ENCODE data around the gene NLGN4X. TPM values are rescaled to one million over a fixed set of nuclear protein-coding genes. Genes with fewer than 3 reads are reported as not detected.

Gene NLGN4X
- 8.9 TPM for polyA plus RNA-seq (2013, experiment 1 of 2)
- 8.7 TPM for polyA plus RNA-seq (2013, experiment 2 of 2)

DNA sequence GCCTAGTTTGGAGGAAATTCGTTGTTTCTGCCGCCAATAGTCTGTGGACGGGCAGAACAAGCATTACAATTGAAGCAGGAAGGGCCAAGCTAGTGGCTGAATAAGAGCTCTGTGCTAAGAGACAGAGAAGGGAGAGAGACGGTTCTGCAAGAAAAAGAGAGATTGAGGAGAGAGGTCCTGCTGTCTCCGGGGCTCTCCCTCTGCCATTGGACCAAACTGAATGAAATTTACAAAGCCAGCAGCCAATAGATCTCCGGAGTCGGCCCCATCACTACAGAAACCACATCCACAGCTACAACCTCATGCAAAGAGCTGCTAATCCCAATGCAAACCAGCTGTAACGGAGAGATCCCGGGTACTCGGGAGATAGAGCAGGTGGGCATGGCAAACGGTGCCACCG lies at the start of gene NLGN4X:
TSS of gene NLGN4X (minus strand) at position 148 of the 400 bp plus-strand sequence. CDS start 77,401 bp downstream, outside the sequence.
- Histone ChIP-seq H3K9me3 (ENCODE audit: control insufficient read depth, low read length) (no peaks in the 10 kb centered on the region), H3K36me3 (ENCODE audit: control insufficient read depth, insufficient read depth, low read length) (no peaks in the 10 kb centered on the region), H3K4me3 (ENCODE audit: extremely low read depth, insufficient read depth, low read length, poor library complexity, severe bottlenecking) (peak within 1 kb of the TSS; percentile 56), H3K4me1 (ENCODE audit: control insufficient read depth, insufficient read depth, low read length, poor library complexity, severe bottlenecking) (peaks cover 7% of the 10 kb centered on the region), H3K27ac (ENCODE audit: low read depth, low read length, severe bottlenecking) (no peak within 1 kb of the TSS)
- WGBS, 2 experiments (ENCODE audit: insufficient coverage in 2 of 2): 0% methylated on average over 1 of the region's 12 CpGs; no CpG with 5 or more reads in 1 of the 2 experiments

DNA sequence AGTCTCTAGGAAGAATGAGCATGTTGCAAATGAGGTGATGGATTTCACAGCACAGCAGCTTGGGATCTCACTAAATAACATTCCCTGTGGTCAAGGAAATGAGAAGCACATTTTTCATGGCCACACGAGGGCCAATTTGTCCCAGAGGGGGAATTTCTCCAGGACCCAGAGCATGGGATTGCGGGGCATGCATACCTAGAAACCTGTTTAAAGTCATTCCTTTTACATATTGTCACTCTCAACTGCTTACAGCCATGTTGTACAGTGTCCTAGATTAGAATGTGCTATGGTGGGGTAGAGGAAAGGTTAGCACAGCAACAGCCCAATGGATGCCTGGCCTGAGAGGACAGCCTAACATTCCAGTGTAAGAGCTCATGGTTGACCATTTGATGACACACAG lies 37.4 kb upstream of the NLGN4X start:
- Histone ChIP-seq H3K36me3 (ENCODE audit: control insufficient read depth, insufficient read depth, low read length) (no peaks in the 10 kb centered on the region), H3K9me3 (ENCODE audit: control insufficient read depth, low read length) (no peaks in the 10 kb centered on the region), H3K4me3 (ENCODE audit: extremely low read depth, insufficient read depth, low read length, poor library complexity, severe bottlenecking) (no peak overlapping the region), H3K4me1 (ENCODE audit: control insufficient read depth, insufficient read depth, low read length, poor library complexity, severe bottlenecking) (no peaks in the 10 kb centered on the region), H3K27ac (ENCODE audit: low read depth, low read length, severe bottlenecking) (no peak overlapping the region)
- WGBS, 2 experiments (ENCODE audit: insufficient coverage in 2 of 2): 83% methylated on average over 1 of the region's 2 CpGs; no CpG with 5 or more reads in 1 of the 2 experiments

DNA sequence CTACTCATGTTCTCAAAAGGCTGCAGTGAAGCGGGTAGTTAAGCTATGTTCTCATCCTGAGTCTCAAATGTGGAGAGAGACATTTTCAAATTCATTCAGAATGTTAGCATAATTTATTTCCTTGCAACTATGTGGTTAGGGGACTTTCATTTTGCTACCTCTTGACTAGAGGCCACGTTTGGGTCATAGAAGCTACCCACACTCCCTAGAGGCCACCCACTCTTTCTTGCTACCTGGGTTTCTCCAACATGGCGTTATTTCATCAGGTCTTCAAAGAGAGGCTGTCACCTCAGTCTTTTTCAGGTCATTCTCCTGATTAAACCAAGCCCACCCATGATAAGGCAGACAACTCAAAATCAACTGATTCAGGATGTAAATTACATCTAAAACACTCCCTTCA lies 34.3 kb upstream of the NLGN4X start:
- no peaks in the 10 kb centered on the region for H3K9me3 ChIP-seq (ENCODE audit: control insufficient read depth, low read length)
- H3K4me3 ChIP-seq (ENCODE audit: extremely low read depth, insufficient read depth, low read length, poor library complexity, severe bottlenecking): no peak overlapping the region
- H3K27ac ChIP-seq (ENCODE audit: low read depth, low read length, severe bottlenecking): no peak overlapping the region
- H3K36me3 ChIP-seq (ENCODE audit: control insufficient read depth, insufficient read depth, low read length): no peaks in the 10 kb centered on the region
- 100% methylated on average over 1 of the region's 3 CpGs for WGBS, 2 experiments (ENCODE audit: insufficient coverage in 2 of 2)
- H3K4me1 ChIP-seq (ENCODE audit: control insufficient read depth, insufficient read depth, low read length, poor library complexity, severe bottlenecking): no peaks in the 10 kb centered on the region

DNA sequence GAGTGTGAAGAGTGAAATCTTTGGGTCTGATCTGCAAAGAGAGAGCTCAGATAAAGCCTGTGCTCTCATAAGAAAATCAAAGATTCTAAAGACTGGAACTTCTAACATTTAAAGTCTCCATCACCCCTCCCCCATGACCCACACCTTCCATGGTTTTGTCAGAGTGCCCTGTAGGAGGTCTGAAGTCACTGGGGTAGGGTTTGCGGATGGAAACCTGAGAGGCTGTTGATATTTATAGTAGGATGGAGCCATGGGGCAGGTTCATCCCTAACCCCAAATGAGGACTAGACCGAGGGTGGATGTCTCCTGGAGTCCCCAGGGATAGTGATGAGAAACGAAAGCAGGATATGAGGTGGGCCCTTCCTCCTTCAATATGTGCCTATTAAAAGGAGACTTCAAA lies 28.4 kb upstream of the NLGN4X start:
- Histone ChIP-seq H3K27ac (ENCODE audit: low read depth, low read length, severe bottlenecking) (no peak overlapping the region), H3K4me1 (ENCODE audit: control insufficient read depth, insufficient read depth, low read length, poor library complexity, severe bottlenecking) (no peaks in the 10 kb centered on the region), H3K36me3 (ENCODE audit: control insufficient read depth, insufficient read depth, low read length) (no peaks in the 10 kb centered on the region), H3K9me3 (ENCODE audit: control insufficient read depth, low read length) (no peaks in the 10 kb centered on the region), H3K4me3 (ENCODE audit: extremely low read depth, insufficient read depth, low read length, poor library complexity, severe bottlenecking) (no peak overlapping the region)
- WGBS, 2 experiments (ENCODE audit: insufficient coverage in 2 of 2): no CpG with 5 or more reads among the region's 3 CpGs

DNA sequence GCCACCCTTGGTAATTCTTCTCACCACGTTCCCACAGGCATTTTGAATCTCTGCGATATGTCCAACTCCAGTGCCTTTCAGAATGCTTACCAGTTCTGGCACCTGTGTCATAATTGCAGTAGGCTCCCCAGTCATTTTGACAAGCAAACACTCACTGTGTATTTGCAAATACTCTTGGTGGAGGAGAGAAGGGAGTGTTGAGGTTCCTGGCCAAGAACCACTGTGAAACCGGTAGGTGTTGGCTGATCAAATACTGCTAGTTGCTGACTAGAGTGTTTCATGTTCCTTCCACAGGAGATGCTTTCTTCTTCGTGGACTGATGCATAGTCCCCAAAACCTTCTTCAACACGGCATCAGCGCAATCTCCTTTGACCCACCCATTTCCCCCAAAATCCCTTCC lies 16.0 kb upstream of the NLGN4X start:
- no peak overlapping the region for H3K27ac ChIP-seq (ENCODE audit: low read depth, low read length, severe bottlenecking)
- H3K4me1 ChIP-seq (ENCODE audit: control insufficient read depth, insufficient read depth, low read length, poor library complexity, severe bottlenecking): no peaks in the 10 kb centered on the region
- H3K36me3 ChIP-seq (ENCODE audit: control insufficient read depth, insufficient read depth, low read length): no peaks in the 10 kb centered on the region
- no peaks in the 10 kb centered on the region for H3K9me3 ChIP-seq (ENCODE audit: control insufficient read depth, low read length)
- 88% methylated on average over 6 of the region's 6 CpGs; no CpG with 5 or more reads in 1 of the 2 experiments for WGBS, 2 experiments (ENCODE audit: insufficient coverage in 2 of 2)
- H3K4me3 ChIP-seq (ENCODE audit: extremely low read depth, insufficient read depth, low read length, poor library complexity, severe bottlenecking): no peak overlapping the region

DNA sequence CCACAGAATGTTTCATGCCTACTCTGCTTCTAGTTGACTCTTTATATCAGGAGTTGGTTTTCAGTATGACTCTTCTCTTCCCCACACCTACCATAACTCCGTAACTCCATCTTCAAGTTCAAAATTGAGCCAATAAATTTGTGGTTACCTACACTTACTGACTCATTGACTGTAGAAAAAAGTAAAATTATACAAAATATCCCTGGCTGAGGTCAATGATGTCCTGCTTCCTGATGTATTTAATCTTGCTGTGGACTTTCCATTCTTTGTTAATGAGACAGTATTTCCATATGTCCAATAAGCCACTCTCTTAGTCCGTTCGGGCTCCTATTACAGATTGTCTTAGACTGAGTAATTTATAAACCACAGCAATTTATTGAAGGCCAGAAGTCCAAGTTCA lies 9.9 kb upstream of the NLGN4X start:
- WGBS, 2 experiments (ENCODE audit: insufficient coverage in 2 of 2): no CpG with 5 or more reads among the region's 3 CpGs

DNA sequence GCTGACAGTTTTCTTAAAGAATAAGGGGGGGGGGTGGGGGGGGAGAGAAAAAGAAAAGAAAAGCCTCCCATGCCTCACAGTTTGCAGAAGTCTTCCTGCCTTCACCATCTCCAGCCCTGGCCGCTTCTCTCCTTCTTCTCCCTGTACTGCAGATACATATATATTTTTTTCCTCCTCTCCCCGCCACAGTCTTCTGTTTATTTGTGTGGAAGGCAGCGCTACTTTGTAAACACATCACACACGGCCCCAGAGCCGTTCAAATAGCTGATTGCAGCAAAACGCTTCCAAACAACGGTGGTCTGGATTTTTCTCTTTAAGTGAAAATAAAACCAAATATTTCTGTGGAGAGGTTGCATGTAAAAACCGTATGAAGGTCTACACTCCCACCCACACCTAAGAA lies 732 bp downstream of the NLGN4X start:
- Histone ChIP-seq H3K4me1 (ENCODE audit: control insufficient read depth, insufficient read depth, low read length, poor library complexity, severe bottlenecking) (peaks cover 10% of the 10 kb centered on the region), H3K36me3 (ENCODE audit: control insufficient read depth, insufficient read depth, low read length) (no peaks in the 10 kb centered on the region), H3K4me3 (ENCODE audit: extremely low read depth, insufficient read depth, low read length, poor library complexity, severe bottlenecking) (peak overlapping the region; percentile 56), H3K27ac (ENCODE audit: low read depth, low read length, severe bottlenecking) (no peak overlapping the region), H3K9me3 (ENCODE audit: control insufficient read depth, low read length) (no peaks in the 10 kb centered on the region)
- no CpG with 5 or more reads among the region's 8 CpGs for WGBS, 2 experiments (ENCODE audit: insufficient coverage in 2 of 2)

More for the DNA sequence above, 9.9 kb upstream of the NLGN4X start:
- Histone ChIP-seq H3K27ac (ENCODE audit: low read depth, low read length, severe bottlenecking) (no peak overlapping the region), H3K4me1 (ENCODE audit: control insufficient read depth, insufficient read depth, low read length, poor library complexity, severe bottlenecking) (no peaks in the 10 kb centered on the region), H3K9me3 (ENCODE audit: control insufficient read depth, low read length) (no peaks in the 10 kb centered on the region), H3K36me3 (ENCODE audit: control insufficient read depth, insufficient read depth, low read length) (no peaks in the 10 kb centered on the region), H3K4me3 (ENCODE audit: extremely low read depth, insufficient read depth, low read length, poor library complexity, severe bottlenecking) (no peak overlapping the region)

DNA sequence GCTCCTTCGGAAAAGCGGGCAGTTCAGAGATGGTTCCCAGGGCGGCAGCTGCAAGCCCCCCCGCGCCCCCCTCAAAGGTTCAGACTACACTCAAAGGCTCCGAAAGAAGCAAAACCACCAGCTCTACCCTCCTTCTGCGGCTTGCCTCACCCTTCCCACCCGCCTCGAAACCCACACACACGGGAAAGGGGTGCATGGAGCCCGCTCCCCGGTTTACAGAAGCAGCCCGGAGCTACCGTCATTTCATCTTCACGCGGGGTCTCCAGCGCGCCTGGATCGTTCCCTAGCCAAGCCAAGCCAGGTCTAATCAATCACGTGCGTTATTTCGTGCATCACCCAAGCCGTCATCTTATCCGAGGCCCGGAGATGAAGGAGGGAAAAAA lies 1.2 kb downstream of the NLGN4X start:
- H3K4me1 ChIP-seq (ENCODE audit: control insufficient read depth, insufficient read depth, low read length, poor library complexity, severe bottlenecking): peaks cover 10% of the 10 kb centered on the region
- H3K27ac ChIP-seq (ENCODE audit: low read depth, low read length, severe bottlenecking): no peak overlapping the region
- no peaks in the 10 kb centered on the region for H3K9me3 ChIP-seq (ENCODE audit: control insufficient read depth, low read length)
- no peaks in the 10 kb centered on the region for H3K36me3 ChIP-seq (ENCODE audit: control insufficient read depth, insufficient read depth, low read length)
- WGBS, 2 experiments (ENCODE audit: insufficient coverage in 2 of 2): 0% methylated on average over 6 to 8 of the region's 25 CpGs
- peak overlapping the region; percentile 56 for H3K4me3 ChIP-seq (ENCODE audit: extremely low read depth, insufficient read depth, low read length, poor library complexity, severe bottlenecking)

DNA sequence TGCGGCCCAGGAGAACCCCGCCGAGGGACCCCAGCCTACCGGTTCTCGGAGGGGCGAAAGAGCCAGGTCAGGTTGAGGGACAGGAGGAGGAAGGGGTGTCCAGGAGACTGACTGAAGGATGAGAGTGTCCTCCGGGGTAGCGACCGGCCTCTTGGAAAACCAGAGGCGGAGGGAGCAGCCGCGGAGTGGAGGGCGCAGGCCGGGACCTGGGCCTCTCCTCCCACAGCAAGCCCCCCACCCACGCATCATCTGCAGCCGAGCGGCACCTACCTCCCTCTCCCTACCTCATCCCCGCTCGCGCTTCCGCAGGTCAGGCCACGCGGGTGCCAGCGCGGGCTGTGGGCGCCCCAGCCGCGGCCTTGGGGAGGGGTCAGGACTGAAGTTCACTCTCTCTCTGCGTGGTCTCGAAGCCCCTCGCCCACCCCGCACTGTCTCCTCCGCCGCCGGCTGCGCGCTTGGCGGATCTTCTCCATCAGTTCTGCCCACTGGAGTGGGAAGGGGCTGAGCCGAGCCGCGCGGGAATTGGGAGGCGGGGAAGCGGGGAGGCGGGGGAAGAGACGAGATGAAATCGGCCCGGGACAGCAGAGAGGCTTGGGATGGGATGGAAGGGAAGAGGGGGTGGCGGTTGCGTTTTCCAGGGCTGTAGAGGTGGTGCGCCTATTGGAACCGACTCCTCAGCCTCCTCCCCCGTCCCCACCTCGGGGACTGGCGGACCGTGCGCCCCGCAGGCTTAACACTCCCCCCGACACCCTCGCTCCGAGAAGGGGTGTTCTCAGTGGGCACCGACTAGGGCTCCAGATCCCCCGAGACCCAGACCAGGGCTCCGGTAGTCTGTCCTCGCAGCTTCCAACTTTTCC lies 1.8 kb downstream of the NLGN4X start:
- Histone ChIP-seq H3K36me3 (ENCODE audit: control insufficient read depth, insufficient read depth, low read length) (no peaks in the 10 kb centered on the region), H3K4me3 (ENCODE audit: extremely low read depth, insufficient read depth, low read length, poor library complexity, severe bottlenecking) (peak overlapping the region; percentile 56), H3K9me3 (ENCODE audit: control insufficient read depth, low read length) (no peaks in the 10 kb centered on the region), H3K4me1 (ENCODE audit: control insufficient read depth, insufficient read depth, low read length, poor library complexity, severe bottlenecking) (peaks cover 10% of the 10 kb centered on the region), H3K27ac (ENCODE audit: low read depth, low read length, severe bottlenecking) (peak overlapping the region; percentile 10)
- 0% methylated on average over 6 to 9 of the region's 65 CpGs for WGBS, 2 experiments (ENCODE audit: insufficient coverage in 2 of 2)

DNA sequence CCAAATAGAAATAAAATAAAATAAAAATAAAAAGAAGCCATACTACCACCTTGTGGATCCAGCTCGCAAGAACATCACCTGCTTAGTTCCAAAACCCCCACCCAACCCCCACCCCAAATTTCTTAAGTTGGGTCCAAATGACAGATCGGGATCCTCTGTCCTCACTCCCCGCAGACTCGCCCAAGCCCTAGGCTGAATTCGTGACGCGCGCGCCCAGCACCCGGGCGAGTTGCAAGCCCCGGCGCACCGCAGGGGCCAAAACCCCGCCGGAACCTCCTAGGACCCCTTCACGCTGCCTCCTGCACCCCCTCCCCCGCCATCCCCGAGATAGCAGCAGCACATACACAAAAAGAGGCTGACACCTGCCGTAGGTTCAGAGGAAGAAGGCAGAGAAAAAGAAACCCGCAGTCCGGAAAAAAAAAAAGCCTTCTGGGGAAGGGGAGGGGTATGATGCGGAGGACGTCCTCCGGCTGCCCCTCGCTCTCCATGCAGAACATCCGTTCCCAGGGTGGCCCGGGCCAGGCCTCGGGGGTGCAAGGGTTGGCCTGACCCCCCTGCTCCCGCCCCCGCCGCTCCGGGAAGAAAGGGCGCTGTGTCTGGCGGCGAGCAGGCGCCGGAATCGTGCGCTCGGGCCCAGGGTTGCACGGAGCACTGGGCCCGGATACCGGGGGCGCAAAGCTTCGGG lies 2.6 kb downstream of the NLGN4X start:
- peaks cover 10% of the 10 kb centered on the region for H3K4me1 ChIP-seq (ENCODE audit: control insufficient read depth, insufficient read depth, low read length, poor library complexity, severe bottlenecking)
- peak overlapping the region; percentile 10 for H3K27ac ChIP-seq (ENCODE audit: low read depth, low read length, severe bottlenecking)
- peak overlapping the region; percentile 56 for H3K4me3 ChIP-seq (ENCODE audit: extremely low read depth, insufficient read depth, low read length, poor library complexity, severe bottlenecking)
- 0% methylated on average over 10 to 11 of the region's 46 CpGs for WGBS, 2 experiments (ENCODE audit: insufficient coverage in 2 of 2)
- H3K36me3 ChIP-seq (ENCODE audit: control insufficient read depth, insufficient read depth, low read length): no peaks in the 10 kb centered on the region
- no peaks in the 10 kb centered on the region for H3K9me3 ChIP-seq (ENCODE audit: control insufficient read depth, low read length)

All from mesodermal cell (in vitro differentiated cells).